Endothelial cell of umbilical vein (primary cell): Measurements from ENCODE around the gene POP5.
"Not testable (repeated sequence)": the region's sequence is repeated elsewhere in the genome, so short reads cannot be mapped to it uniquely, and the experiment has no call there.

Experiments
- EZH2 ChIP-seq: IDR thresholded peaks from 2 replicates; pipeline ENCODE4 v1.6.1; 2012; ENCODE audit warnings: borderline replicate concordance, low read depth, mild to moderate bottlenecking, moderate library complexity, low read length, inconsistent platforms; ENCODE audit not compliant: severe bottlenecking
- FOS ChIP-seq: IDR thresholded peaks from 2 replicates; pipeline ENCODE4 v1.6.1; 2011; ENCODE audit warnings: mild to moderate bottlenecking, low read length, moderate library complexity, borderline replicate concordance; ENCODE audit not compliant: insufficient read depth
- GATA2 ChIP-seq: IDR thresholded peaks from 2 replicates; pipeline ENCODE4 v1.7.0; 2011; ENCODE audit warnings: low read depth, mild to moderate bottlenecking, moderate library complexity, mixed read lengths, low read length; ENCODE audit not compliant: insufficient read length, insufficient read depth
- JUN ChIP-seq: IDR thresholded peaks from 2 replicates; pipeline ENCODE4 v1.6.1; 2011; ENCODE audit warnings: borderline replicate concordance, low read depth; ENCODE audit not compliant: insufficient read length, insufficient read depth
- MYC ChIP-seq: IDR thresholded peaks from one replicate; pipeline ENCODE4 v1.6.1; 2011; ENCODE audit warnings: mild to moderate bottlenecking, low read depth, low read length
- POLR2A ChIP-seq: IDR thresholded peaks from 2 replicates; pipeline ENCODE4 v1.6.1; 2012; ENCODE audit warnings: low read depth, mild to moderate bottlenecking, control low read depth, low read length
- POLR2AphosphoS5 ChIP-seq: IDR thresholded peaks from 2 replicates; pipeline ENCODE4 v1.6.1; 2012; ENCODE audit warnings: low read depth, mild to moderate bottlenecking, control low read depth, low read length, moderate library complexity; ENCODE audit not compliant: insufficient read depth
- TF ChIP-seq, protein P1 (sequence below), 2 donors: IDR thresholded peaks; 1 replicate in 1 of 2; 2 replicates in 1 of 2; pipeline ENCODE4 v1.5.1; 2011; ENCODE audit warnings: low read length in 2 of 2, mild to moderate bottlenecking in 2 of 2, moderate library complexity in 2 of 2, control low read depth in 1 of 2, inconsistent platforms in 1 of 2, low read depth in 1 of 2; ENCODE audit not compliant: insufficient read depth in 1 of 2; ENCODE audit errors: extremely low read depth in 1 of 2
- TF ChIP-seq, protein P2 (sequence below): IDR thresholded peaks from 2 replicates; pipeline ENCODE4 v1.6.1; 2011; ENCODE audit not compliant: insufficient read depth, insufficient read length

DNA sequence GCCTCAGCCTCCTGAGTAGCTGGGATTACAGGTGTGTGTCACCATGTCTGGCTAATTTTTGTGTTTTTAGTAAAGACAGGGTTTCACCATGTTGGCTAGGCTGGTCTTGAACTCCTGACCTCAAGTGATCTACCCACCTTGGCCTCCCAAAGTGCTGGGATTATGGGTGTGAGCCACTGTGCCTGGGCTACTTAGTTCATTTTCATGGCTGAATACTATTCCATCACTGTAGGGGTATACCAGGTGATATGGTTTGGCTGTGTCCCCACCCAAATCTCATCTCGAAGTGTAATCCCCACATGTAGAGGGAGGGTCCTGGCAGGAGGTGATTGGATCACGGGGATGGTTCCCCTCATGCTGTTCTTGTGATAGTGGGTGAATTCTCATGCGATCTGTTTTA is 36.0 kb upstream of the POP5 start:
- TF ChIP-seq, protein P1, sequence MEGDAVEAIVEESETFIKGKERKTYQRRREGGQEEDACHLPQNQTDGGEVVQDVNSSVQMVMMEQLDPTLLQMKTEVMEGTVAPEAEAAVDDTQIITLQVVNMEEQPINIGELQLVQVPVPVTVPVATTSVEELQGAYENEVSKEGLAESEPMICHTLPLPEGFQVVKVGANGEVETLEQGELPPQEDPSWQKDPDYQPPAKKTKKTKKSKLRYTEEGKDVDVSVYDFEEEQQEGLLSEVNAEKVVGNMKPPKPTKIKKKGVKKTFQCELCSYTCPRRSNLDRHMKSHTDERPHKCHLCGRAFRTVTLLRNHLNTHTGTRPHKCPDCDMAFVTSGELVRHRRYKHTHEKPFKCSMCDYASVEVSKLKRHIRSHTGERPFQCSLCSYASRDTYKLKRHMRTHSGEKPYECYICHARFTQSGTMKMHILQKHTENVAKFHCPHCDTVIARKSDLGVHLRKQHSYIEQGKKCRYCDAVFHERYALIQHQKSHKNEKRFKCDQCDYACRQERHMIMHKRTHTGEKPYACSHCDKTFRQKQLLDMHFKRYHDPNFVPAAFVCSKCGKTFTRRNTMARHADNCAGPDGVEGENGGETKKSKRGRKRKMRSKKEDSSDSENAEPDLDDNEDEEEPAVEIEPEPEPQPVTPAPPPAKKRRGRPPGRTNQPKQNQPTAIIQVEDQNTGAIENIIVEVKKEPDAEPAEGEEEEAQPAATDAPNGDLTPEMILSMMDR (IDR thresholded peaks at IDR 0.05; ENCODE audit: extremely low read depth in 1 of 2, insufficient read depth in 1 of 2, low read depth in 1 of 2, low read length in 2 of 2): not testable (repeated sequence)
- TF ChIP-seq GATA2, POLR2AphosphoS5, EZH2, JUN, MYC, POLR2A, FOS: not testable (repeated sequence)
- TF ChIP-seq, protein P2, sequence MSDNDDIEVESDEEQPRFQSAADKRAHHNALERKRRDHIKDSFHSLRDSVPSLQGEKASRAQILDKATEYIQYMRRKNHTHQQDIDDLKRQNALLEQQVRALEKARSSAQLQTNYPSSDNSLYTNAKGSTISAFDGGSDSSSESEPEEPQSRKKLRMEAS: not testable (repeated sequence)
